Measurements from ENCODE around the gene KMT2C. TPM values are rescaled to one million over a fixed set of nuclear protein-coding genes. Genes with fewer than 3 reads are reported as not detected.

KMT2C gene
- total RNA-seq, 1 donor from 2014 or later, result 136 TPM

GRCh38 chr7:152128741-152129461, 306.9 kb downstream of the KMT2C start:
- Mint-ChIP-seq H3K36me3 (ENCODE audit: unreplicated experiment) (peaks cover 27% of the 10 kb centered on the region), H3K4me1 (ENCODE audit: low read depth, unreplicated experiment) (peaks cover 2% of the 10 kb centered on the region), H3K4me3 (ENCODE audit: unreplicated experiment) (no peak overlapping the region), H3K9me3 (ENCODE audit: unreplicated experiment) (peaks cover 23% of the 10 kb centered on the region), H3K27me3 (ENCODE audit: unreplicated experiment) (peaks cover 18% of the 10 kb centered on the region), H3K27ac (ENCODE audit: unreplicated experiment) (no peak overlapping the region)
- DNase-seq, result no peak
- TF ChIP-seq CTCF (IDR thresholded peaks at IDR 0.05; ENCODE audit: partially characterized antibody, unreplicated experiment), result no peak

- no peak for DNase-seq
- peaks cover 29% of the 10 kb centered on the region for H3K36me3 Mint-ChIP-seq (ENCODE audit: unreplicated experiment)
- no peak overlapping the region for H3K27ac Mint-ChIP-seq (ENCODE audit: unreplicated experiment)
- H3K27me3 Mint-ChIP-seq (ENCODE audit: unreplicated experiment), result peaks cover 19% of the 10 kb centered on the region
- TF ChIP-seq CTCF (IDR thresholded peaks at IDR 0.05; ENCODE audit: partially characterized antibody, unreplicated experiment), result no peak
- H3K4me1 Mint-ChIP-seq (ENCODE audit: low read depth, unreplicated experiment), result peaks cover 2% of the 10 kb centered on the region
- H3K9me3 Mint-ChIP-seq (ENCODE audit: unreplicated experiment), result peaks cover 17% of the 10 kb centered on the region
- no peak overlapping the region for H3K4me3 Mint-ChIP-seq (ENCODE audit: unreplicated experiment)
Observed at GRCh38 chr7:152128252-152128651, 307.6 kb downstream of the KMT2C start.

DNA sequence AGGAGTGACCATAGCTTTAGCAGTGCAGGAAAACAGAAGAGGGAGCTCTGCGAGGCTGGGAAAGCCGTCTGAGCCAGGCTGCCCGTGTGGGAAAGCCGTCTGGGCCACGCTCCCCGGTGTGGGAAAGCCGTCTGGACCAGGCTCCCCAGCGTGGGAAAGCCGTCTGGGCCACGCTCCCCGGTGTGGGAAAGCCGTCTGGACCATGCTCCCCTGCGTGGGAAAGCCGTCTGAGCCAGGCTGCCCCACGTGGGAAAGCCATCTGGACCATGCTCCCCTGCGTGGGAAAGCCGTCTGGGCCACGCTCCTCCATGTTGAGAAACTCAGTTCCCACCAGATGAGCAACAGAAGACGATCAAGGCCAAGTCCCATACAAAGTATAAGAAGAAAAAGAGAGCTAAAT, 308.6 kb downstream of the KMT2C start:
- peaks cover 15% of the 10 kb centered on the region for H3K9me3 Mint-ChIP-seq (ENCODE audit: unreplicated experiment)

DNA sequence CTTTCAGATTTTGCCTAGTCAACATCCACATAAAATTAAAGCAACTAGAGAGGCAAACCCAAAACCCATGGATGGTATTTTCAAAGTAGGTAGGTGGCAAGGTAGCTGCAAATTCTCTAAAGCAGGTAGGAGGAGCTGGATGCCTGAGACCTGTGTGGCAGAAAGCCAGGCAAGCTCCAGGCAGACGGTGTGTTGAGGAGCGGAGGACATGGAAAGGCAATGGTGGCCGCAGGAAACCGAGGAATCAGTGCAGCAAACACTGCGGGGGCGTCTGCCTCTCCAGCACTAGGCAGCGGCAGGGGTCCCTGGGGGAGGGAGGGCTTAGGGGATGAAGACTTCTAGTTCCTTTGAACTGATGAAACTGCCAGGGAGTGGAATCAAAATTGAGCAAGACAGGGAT, 309.1 kb downstream of the KMT2C start:
- no peak for DNase-seq
- Mint-ChIP-seq H3K36me3 (ENCODE audit: unreplicated experiment) (peaks cover 30% of the 10 kb centered on the region), H3K4me1 (ENCODE audit: low read depth, unreplicated experiment) (peaks cover 2% of the 10 kb centered on the region), H3K4me3 (ENCODE audit: unreplicated experiment) (no peak overlapping the region), H3K27ac (ENCODE audit: unreplicated experiment) (no peak overlapping the region), H3K9me3 (ENCODE audit: unreplicated experiment) (peaks cover 15% of the 10 kb centered on the region), H3K27me3 (ENCODE audit: unreplicated experiment) (peaks cover 17% of the 10 kb centered on the region)
- TF ChIP-seq CTCF (IDR thresholded peaks at IDR 0.05; ENCODE audit: partially characterized antibody, unreplicated experiment), result no peak

More for the DNA sequence above, 308.6 kb downstream of the KMT2C start:
- peaks cover 2% of the 10 kb centered on the region for H3K4me1 Mint-ChIP-seq (ENCODE audit: low read depth, unreplicated experiment)
- peaks cover 30% of the 10 kb centered on the region for H3K36me3 Mint-ChIP-seq (ENCODE audit: unreplicated experiment)
- H3K27me3 Mint-ChIP-seq (ENCODE audit: unreplicated experiment), result peaks cover 20% of the 10 kb centered on the region
- no peak for DNase-seq
- TF ChIP-seq CTCF (IDR thresholded peaks at IDR 0.05; ENCODE audit: partially characterized antibody, unreplicated experiment), result no peak
- H3K4me3 Mint-ChIP-seq (ENCODE audit: unreplicated experiment), result no peak overlapping the region
- no peak overlapping the region for H3K27ac Mint-ChIP-seq (ENCODE audit: unreplicated experiment)

DNA sequence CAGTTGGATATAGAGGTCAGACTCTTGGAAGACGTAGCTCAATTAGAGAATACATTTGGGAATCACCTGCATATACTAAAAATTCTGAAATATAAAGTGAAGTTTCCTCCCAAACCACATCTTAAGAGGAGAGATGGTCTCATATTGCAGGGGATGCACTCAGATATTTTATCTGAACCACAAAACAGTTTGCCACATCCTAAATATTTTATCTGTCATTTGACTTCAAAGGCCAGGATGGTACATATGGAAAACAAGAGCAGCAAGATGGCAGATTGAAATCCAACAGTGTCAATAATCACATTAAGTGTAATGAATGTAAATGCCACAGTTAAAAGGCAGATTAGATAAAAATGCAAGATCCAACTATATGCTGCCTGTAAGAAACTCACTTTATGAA, 313.3 kb downstream of the KMT2C start:
- TF ChIP-seq CTCF (IDR thresholded peaks at IDR 0.05; ENCODE audit: partially characterized antibody, unreplicated experiment), result no peak
- H3K4me1 Mint-ChIP-seq (ENCODE audit: low read depth, unreplicated experiment), result peaks cover 7% of the 10 kb centered on the region
- no peak for DNase-seq
- no peak overlapping the region for H3K4me3 Mint-ChIP-seq (ENCODE audit: unreplicated experiment)
- H3K9me3 Mint-ChIP-seq (ENCODE audit: unreplicated experiment), result peaks cover 8% of the 10 kb centered on the region
- H3K36me3 Mint-ChIP-seq (ENCODE audit: unreplicated experiment), result peaks cover 33% of the 10 kb centered on the region
- no peak overlapping the region for H3K27ac Mint-ChIP-seq (ENCODE audit: unreplicated experiment)
- H3K27me3 Mint-ChIP-seq (ENCODE audit: unreplicated experiment), result peaks cover 10% of the 10 kb centered on the region
